Natural killer cell (primary cell): ENCODE measurements around the gene C1orf198. TPM values are rescaled to one million over a fixed set of nuclear protein-coding genes. Genes with fewer than 3 reads are reported as not detected.

Experiments used
- ATAC-seq, 3 donors: fragments of 150-1000 bp in 2 of 3; fragments of 200-7000 bp in 1 of 3; cut with Tn5 transposase; 1 replicate in 1 of 3; 2 replicates in 2 of 3; pipeline ENCODE4 v1.10.0; 2021; ENCODE audit warnings: mild to moderate bottlenecking in 2 of 3, moderate library complexity in 2 of 3
- DNase-seq, 2 donors: peaks; one replicate each; pipeline versions ENCODE4 v3.0.0 to v3.0.0-alpha.2; 2013 to 2021; ENCODE audit warnings: mixed read lengths in 1 of 2
- H3K27ac ChIP-seq: one replicate; pipeline ENCODE4 v1.5.1; 2013; ENCODE audit warnings: mild to moderate bottlenecking, low read length
- H3K27me3 ChIP-seq: one replicate; pipeline ENCODE4 v1.6.1; 2013; ENCODE audit warnings: low read length; ENCODE audit not compliant: control insufficient read depth, insufficient read depth
- H3K36me3 ChIP-seq: one replicate; pipeline ENCODE4 v1.6.1; 2013; ENCODE audit warnings: low read length; ENCODE audit not compliant: control insufficient read depth, insufficient read depth
- H3K4me1 ChIP-seq: one replicate; pipeline ENCODE4 v1.6.1; 2013; ENCODE audit warnings: low read length; ENCODE audit not compliant: control insufficient read depth, insufficient read depth
- H3K4me3 ChIP-seq: one replicate; pipeline ENCODE4 v1.5.1; 2013; ENCODE audit warnings: low read length
- H3K9me3 ChIP-seq: one replicate; pipeline ENCODE4 v1.6.1; 2013; ENCODE audit warnings: low read length; ENCODE audit not compliant: control insufficient read depth, insufficient read depth
- H3K27ac Mint-ChIP-seq, 2 donors: one replicate each; pipeline ENCODE4 v1.8.0; 2022; ENCODE audit warnings: mild to moderate bottlenecking in 2 of 2, mixed read lengths in 2 of 2, moderate library complexity in 1 of 2
- H3K27me3 Mint-ChIP-seq, 2 donors: one replicate each; pipeline ENCODE4 v1.8.0; 2022; ENCODE audit warnings: low read depth in 2 of 2, mixed read lengths in 2 of 2
- H3K36me3 Mint-ChIP-seq: one replicate; pipeline ENCODE4 v1.8.0; 2022; ENCODE audit warnings: mixed read lengths
- H3K4me1 Mint-ChIP-seq, 2 donors: one replicate each; pipeline ENCODE4 v1.8.0; 2022; ENCODE audit warnings: mixed read lengths in 2 of 2
- H3K4me3 Mint-ChIP-seq: one replicate; pipeline ENCODE4 v1.8.0; 2022; ENCODE audit warnings: mild to moderate bottlenecking, moderate library complexity, mixed read lengths
- H3K9me3 Mint-ChIP-seq, 2 donors: one replicate each; pipeline ENCODE4 v1.8.0; 2022; ENCODE audit warnings: mixed read lengths in 2 of 2
- CTCF ChIP-seq: fragments of 200-600 bp; IDR thresholded peaks from one replicate; pipeline ENCODE4 v1.8.0; 2022; ENCODE audit warnings: antibody characterized with exemption
- WGBS: methylation state at CpG from one replicate; pipeline ENCODE4 v1.1.7; 2013; ENCODE audit warnings: missing lambda C conversion rate; ENCODE audit not compliant: insufficient coverage; 5-methylcytosine and 5-hydroxymethylcytosine counted together
- intact Hi-C: fragments of 100-400 bp; cut with micrococcal nuclease; formaldehyde crosslinking; loops from one replicate; pipeline ENCODE4 v1.14.2; 2022
- total RNA-seq, 4 donors: library from RNA; stranded (reverse); fragments of 120-200 nt in 1 of 4; gene quantifications; one replicate each; pipeline versions ENCODE4 v1.2.3 to v1.2.4, GENCODE V29; 2013 to 2022

C1orf198 gene
- total RNA-seq, 3 donors from 2014 or later (not counting 1 experiment from before 2014, with no cell fraction given): 2.4 to 3.2 (median 3.1) TPM

GRCh38 chr1:230791986-230792564 is 76.2 kb downstream of the C1orf198 start:
- no peaks in the 10 kb centered on the region for H3K36me3 ChIP-seq
- H3K27ac ChIP-seq: no peak overlapping the region
- no peaks in the 10 kb centered on the region for H3K9me3 ChIP-seq
- peaks cover 8 to 15% of the 10 kb centered on the region in 2 donors for H3K27me3 Mint-ChIP-seq
- ATAC-seq (no peak), DNase-seq (no peak)
- H3K4me1 Mint-ChIP-seq: no peaks in the 10 kb centered on the region
- no peaks in the 10 kb centered on the region for H3K27me3 ChIP-seq
- intact Hi-C loops: no loop called here
- no peak overlapping the region for H3K4me3 Mint-ChIP-seq
- WGBS: 13% methylated on average over 5 of the region's 5 CpGs
- peaks cover 3% of the 10 kb centered on the region for H3K4me1 ChIP-seq
- no peak for TF ChIP-seq CTCF
- H3K4me3 ChIP-seq: no peak overlapping the region
- H3K27ac Mint-ChIP-seq: no peak overlapping the region
- no peaks in the 10 kb centered on the region for H3K9me3 Mint-ChIP-seq
- H3K36me3 Mint-ChIP-seq: no peaks in the 10 kb centered on the region

GRCh38 chr1:230790026-230790425 is 78.3 kb downstream of the C1orf198 start:
- H3K27me3 ChIP-seq: no peaks in the 10 kb centered on the region
- no peak for DNase-seq
- no peak overlapping the region for H3K27ac ChIP-seq
- intact Hi-C loops: no loop called here
- no peaks in the 10 kb centered on the region for H3K9me3 Mint-ChIP-seq
- no peaks in the 10 kb centered on the region for H3K9me3 ChIP-seq
- H3K27me3 Mint-ChIP-seq: peaks cover 8 to 12% of the 10 kb centered on the region in 2 donors
- ATAC-seq: no peak
- no peak overlapping the region for H3K27ac Mint-ChIP-seq
- H3K4me3 ChIP-seq: no peak overlapping the region
- no peak overlapping the region for H3K4me3 Mint-ChIP-seq
- H3K4me1 ChIP-seq: peaks cover 3% of the 10 kb centered on the region
- H3K36me3 ChIP-seq: no peaks in the 10 kb centered on the region
- no peaks in the 10 kb centered on the region for H3K4me1 Mint-ChIP-seq
- WGBS: 99% methylated on average over 4 of the region's 5 CpGs
- no peaks in the 10 kb centered on the region for H3K36me3 Mint-ChIP-seq
- no peak for TF ChIP-seq CTCF

GRCh38 chr1:230788561-230789275 is 79.6 kb downstream of the C1orf198 start:
- H3K9me3 ChIP-seq: no peaks in the 10 kb centered on the region
- intact Hi-C loops: no loop called here

More at GRCh38 chr1:230788561-230789275, 79.6 kb downstream of the C1orf198 start:
- no peaks in the 10 kb centered on the region for H3K9me3 Mint-ChIP-seq
- DNase-seq (no peak), ATAC-seq (no peak)
- TF ChIP-seq CTCF: no peak
- H3K4me1 ChIP-seq: peaks cover 3% of the 10 kb centered on the region
- no peak overlapping the region for H3K27ac Mint-ChIP-seq
- WGBS: 90% methylated on average over 10 of the region's 10 CpGs
- no peak overlapping the region for H3K4me3 ChIP-seq
- H3K27ac ChIP-seq: no peak overlapping the region
- H3K4me3 Mint-ChIP-seq: no peak overlapping the region
- no peaks in the 10 kb centered on the region for H3K4me1 Mint-ChIP-seq
- H3K36me3 Mint-ChIP-seq: no peaks in the 10 kb centered on the region
- no peaks in the 10 kb centered on the region for H3K36me3 ChIP-seq
- peaks cover 8 to 12% of the 10 kb centered on the region in 2 donors for H3K27me3 Mint-ChIP-seq
- H3K27me3 ChIP-seq: no peaks in the 10 kb centered on the region
